Upper lobe of left lung (tissue), 4 donors: ENCODE results near the gene EEIG2.

ENCODE experiments used
- CTCF ChIP-seq, 6 experiments: fragments of 450-650 bp in 4 of 6; fragments of 200-600 bp in 2 of 6; sonication (generic) in 2 of 6; IDR thresholded peaks; one replicate each; pipeline ENCODE4 v1.5.1; 2016 to 2019; ENCODE audit warnings: antibody characterized with exemption in 6 of 6
- POLR2A ChIP-seq, 4 donors: fragments of 450-650 bp; IDR thresholded peaks; one replicate each; pipeline ENCODE4 v1.5.1; 2016 to 2017; ENCODE audit warnings: antibody characterized with exemption in 4 of 4, mild to moderate bottlenecking in 2 of 4
- POLR2AphosphoS5 ChIP-seq, 2 donors: sonication (generic); formaldehyde crosslinking; IDR thresholded peaks; one replicate each; pipeline ENCODE4 v1.5.1; 2017; ENCODE audit warnings: antibody characterized with exemption in 2 of 2

GRCh38 chr1:108590957-108591356 is 31.1 kb downstream of the EEIG2 start:
- TF ChIP-seq POLR2AphosphoS5 (IDR thresholded peaks at IDR 0.05) = peak in 1 of 2 donors; percentile 72
- no peak for TF ChIP-seq CTCF (IDR thresholded peaks at IDR 0.05)
- TF ChIP-seq POLR2A (IDR thresholded peaks at IDR 0.05) = no peak
